DND-41 (cell line): ENCODE measurements around the gene PKD2.

Experiments
- ATAC-seq: fragments of 200-7000 bp; cut with Tn5 transposase; 3 replicates; pipeline ENCODE4 v1.9.1; 2021; ENCODE audit warnings: low read depth; ENCODE audit not compliant: insufficient read depth
- DNase-seq: peaks from one replicate; pipeline ENCODE4 v3.0.0-alpha.2; 2020
- H2AFZ ChIP-seq: 2 replicates; pipeline ENCODE4 v1.6.0; 2012; ENCODE audit warnings: low read depth, low read length
- H3K27ac ChIP-seq: 2 replicates; pipeline ENCODE4 v1.5.1; 2012; ENCODE audit warnings: low read length, inconsistent platforms
- H3K27me3 ChIP-seq: fragments of 200-600 bp; sonication (generic); 2 replicates; pipeline ENCODE4 v1.6.0; 2012; ENCODE audit warnings: low read length, mild to moderate bottlenecking, inconsistent platforms; ENCODE audit not compliant: insufficient read depth, poor library complexity
- H3K36me3 ChIP-seq: 2 replicates; pipeline ENCODE4 v1.5.1; 2012; ENCODE audit warnings: low read length, inconsistent platforms; ENCODE audit not compliant: insufficient read depth
- H3K4me1 ChIP-seq: 2 replicates; pipeline ENCODE4 v1.5.1; 2012; ENCODE audit warnings: mild to moderate bottlenecking, low read length; ENCODE audit not compliant: insufficient read depth
- H3K4me2 ChIP-seq: 2 replicates; pipeline ENCODE4 v1.6.0; 2012; ENCODE audit warnings: mild to moderate bottlenecking, moderate library complexity, low read length, inconsistent platforms; ENCODE audit not compliant: insufficient read depth
- H3K4me3 ChIP-seq, 2 experiments: fragments of 200-600 bp in 1 of 2; shearing (Covaris generic) in 1 of 2; 2 replicates each; pipeline ENCODE4 v1.5.1; 2012 to 2016; ENCODE audit warnings: inconsistent platforms in 2 of 2, low read length in 2 of 2, mild to moderate bottlenecking in 2 of 2, low read depth in 1 of 2, moderate library complexity in 1 of 2
- H3K79me2 ChIP-seq: 2 replicates; pipeline ENCODE4 v1.6.0; 2012; ENCODE audit warnings: low read length, inconsistent platforms; ENCODE audit not compliant: insufficient read depth
- H3K9ac ChIP-seq: 2 replicates; pipeline ENCODE4 v1.6.0; 2012; ENCODE audit warnings: low read depth, mild to moderate bottlenecking, inconsistent platforms, low read length, moderate library complexity
- H3K9me3 ChIP-seq: 2 replicates; pipeline ENCODE4 v1.5.1; 2012; ENCODE audit warnings: low read length, moderate library complexity, mild to moderate bottlenecking, inconsistent platforms; ENCODE audit not compliant: insufficient read depth, severe bottlenecking
- H4K20me1 ChIP-seq: 2 replicates; pipeline ENCODE4 v1.6.0; 2012; ENCODE audit warnings: low read length; ENCODE audit not compliant: insufficient read depth
- EZH2 ChIP-seq: IDR thresholded peaks from 3 replicates; pipeline ENCODE4 v1.6.1; 2012; ENCODE audit warnings: borderline replicate concordance, low read depth, mild to moderate bottlenecking, moderate library complexity, low read length, inconsistent platforms; ENCODE audit not compliant: severe bottlenecking
- TF ChIP-seq, protein P1 (sequence below): IDR thresholded peaks from 2 replicates; pipeline ENCODE4 v1.5.1; 2012; ENCODE audit warnings: borderline replicate concordance, low read length, moderate library complexity, mild to moderate bottlenecking; ENCODE audit not compliant: poor library complexity, severe bottlenecking; ENCODE audit errors: extremely low read depth

PKD2 gene

DNA sequence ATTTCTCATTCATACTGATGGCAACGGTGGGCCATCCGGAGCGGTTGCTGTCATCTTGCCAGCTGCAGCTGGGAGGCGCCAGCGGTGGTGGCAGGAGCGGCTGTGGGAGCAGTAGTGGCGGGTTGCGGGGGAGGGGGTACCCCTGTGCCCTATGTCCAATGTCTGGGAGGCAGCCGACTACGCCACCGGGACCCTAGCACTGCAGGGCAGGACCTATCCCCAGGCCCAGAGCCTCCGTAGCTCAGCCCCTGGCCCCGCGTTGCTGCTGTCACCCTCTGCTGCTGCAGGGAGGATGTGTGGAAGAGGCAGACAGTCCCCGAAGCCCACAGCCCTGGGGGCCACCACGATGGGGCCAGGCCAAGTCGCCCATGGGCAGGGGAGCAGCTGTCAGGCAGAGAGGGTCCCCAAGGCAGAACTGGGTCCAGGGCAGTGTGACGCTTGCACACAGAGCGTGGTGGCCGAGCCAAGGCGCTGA, 41.9 kb upstream of the PKD2 start:
- no peak overlapping the region for H3K9ac ChIP-seq
- no peaks in the 10 kb centered on the region for H3K9me3 ChIP-seq
- DNase-seq: no peak
- H3K27me3 ChIP-seq: peaks cover 13% of the 10 kb centered on the region
- no peaks in the 10 kb centered on the region for H3K36me3 ChIP-seq
- H4K20me1 ChIP-seq: no peaks in the 10 kb centered on the region
- H3K4me2 ChIP-seq: no peak overlapping the region
- H3K4me3 ChIP-seq: no peak overlapping the region
- H3K27ac ChIP-seq: no peak overlapping the region
- no peaks in the 10 kb centered on the region for H3K79me2 ChIP-seq
- 0 out of 2 replicates have a peak, but pooled peaks cover 3% of the 10 kb centered on the region for H3K4me1 ChIP-seq
- no peak for TF ChIP-seq EZH2
- TF ChIP-seq, protein P1, sequence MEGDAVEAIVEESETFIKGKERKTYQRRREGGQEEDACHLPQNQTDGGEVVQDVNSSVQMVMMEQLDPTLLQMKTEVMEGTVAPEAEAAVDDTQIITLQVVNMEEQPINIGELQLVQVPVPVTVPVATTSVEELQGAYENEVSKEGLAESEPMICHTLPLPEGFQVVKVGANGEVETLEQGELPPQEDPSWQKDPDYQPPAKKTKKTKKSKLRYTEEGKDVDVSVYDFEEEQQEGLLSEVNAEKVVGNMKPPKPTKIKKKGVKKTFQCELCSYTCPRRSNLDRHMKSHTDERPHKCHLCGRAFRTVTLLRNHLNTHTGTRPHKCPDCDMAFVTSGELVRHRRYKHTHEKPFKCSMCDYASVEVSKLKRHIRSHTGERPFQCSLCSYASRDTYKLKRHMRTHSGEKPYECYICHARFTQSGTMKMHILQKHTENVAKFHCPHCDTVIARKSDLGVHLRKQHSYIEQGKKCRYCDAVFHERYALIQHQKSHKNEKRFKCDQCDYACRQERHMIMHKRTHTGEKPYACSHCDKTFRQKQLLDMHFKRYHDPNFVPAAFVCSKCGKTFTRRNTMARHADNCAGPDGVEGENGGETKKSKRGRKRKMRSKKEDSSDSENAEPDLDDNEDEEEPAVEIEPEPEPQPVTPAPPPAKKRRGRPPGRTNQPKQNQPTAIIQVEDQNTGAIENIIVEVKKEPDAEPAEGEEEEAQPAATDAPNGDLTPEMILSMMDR: no peak
- ATAC-seq: no peak
- H2AFZ ChIP-seq: no peak overlapping the region

DNA sequence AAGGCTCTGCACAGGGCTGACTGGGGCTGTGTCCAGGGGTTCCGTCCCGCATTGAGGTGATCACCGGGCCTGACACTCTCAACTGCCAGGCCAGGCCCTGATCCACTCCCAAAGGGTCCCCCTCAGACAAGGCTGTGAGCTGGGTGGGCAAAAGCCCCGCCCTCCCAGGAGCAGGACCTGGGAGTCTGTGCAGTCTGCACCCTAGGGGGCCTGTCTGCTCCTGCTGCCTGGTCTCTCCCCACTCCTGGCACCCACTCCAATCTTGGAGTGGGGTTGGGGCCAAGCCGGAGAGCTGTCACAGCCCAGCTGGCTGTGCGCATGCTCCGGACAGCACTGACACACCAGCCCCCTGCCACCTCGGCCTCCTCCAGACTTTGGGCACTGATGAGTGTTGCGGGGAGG, 41.3 kb upstream of the PKD2 start:
- Histone ChIP-seq H3K4me2 (no peak overlapping the region), H3K4me1 (0 out of 2 replicates have a peak, but pooled peaks cover 3% of the 10 kb centered on the region), H3K4me3 (no peak overlapping the region), H3K79me2 (no peaks in the 10 kb centered on the region), H3K36me3 (no peaks in the 10 kb centered on the region), H3K27ac (no peak overlapping the region), H3K27me3 (peaks cover 13% of the 10 kb centered on the region), H3K9ac (no peak overlapping the region), H2AFZ (no peak overlapping the region), H3K9me3 (no peaks in the 10 kb centered on the region), H4K20me1 (no peaks in the 10 kb centered on the region)
- ATAC-seq: no peak
- no peak for DNase-seq
- TF ChIP-seq EZH2: no peak
- TF ChIP-seq, protein P1: no peak

DNA sequence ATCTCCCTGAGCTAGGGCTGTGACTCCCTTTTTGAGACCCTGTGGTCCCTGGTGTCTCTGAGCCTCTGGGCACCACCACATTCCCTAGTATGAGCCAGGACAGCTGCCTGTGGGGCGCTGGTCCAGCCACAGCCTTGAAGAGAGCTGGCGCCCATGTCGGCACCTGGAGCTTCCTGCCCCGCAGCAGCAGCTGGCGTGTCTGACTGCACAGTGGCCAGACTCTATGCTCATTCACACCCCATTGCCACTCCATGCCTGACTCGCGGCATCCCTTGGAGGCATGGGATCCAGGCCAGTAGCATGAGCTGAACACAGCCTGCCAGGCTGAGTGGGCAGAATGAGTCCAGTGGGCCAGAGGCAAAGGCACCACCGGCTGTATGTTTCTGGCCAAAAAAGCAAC, 40.2 kb upstream of the PKD2 start:
- H3K9me3 ChIP-seq: no peaks in the 10 kb centered on the region
- H3K9ac ChIP-seq: no peak overlapping the region
- no peak overlapping the region for H3K4me3 ChIP-seq
- H3K27me3 ChIP-seq: peaks cover 19% of the 10 kb centered on the region
- TF ChIP-seq, protein P1: no peak
- no peak for TF ChIP-seq EZH2
- no peak overlapping the region for H2AFZ ChIP-seq
- no peak overlapping the region for H3K27ac ChIP-seq
- H3K36me3 ChIP-seq: no peaks in the 10 kb centered on the region
- H3K4me2 ChIP-seq: no peak overlapping the region
- DNase-seq: no peak
- no peaks in the 10 kb centered on the region for H3K79me2 ChIP-seq
- H3K4me1 ChIP-seq: 0 out of 2 replicates have a peak, but pooled peaks cover 3% of the 10 kb centered on the region
- H4K20me1 ChIP-seq: no peaks in the 10 kb centered on the region
- ATAC-seq: no peak

DNA sequence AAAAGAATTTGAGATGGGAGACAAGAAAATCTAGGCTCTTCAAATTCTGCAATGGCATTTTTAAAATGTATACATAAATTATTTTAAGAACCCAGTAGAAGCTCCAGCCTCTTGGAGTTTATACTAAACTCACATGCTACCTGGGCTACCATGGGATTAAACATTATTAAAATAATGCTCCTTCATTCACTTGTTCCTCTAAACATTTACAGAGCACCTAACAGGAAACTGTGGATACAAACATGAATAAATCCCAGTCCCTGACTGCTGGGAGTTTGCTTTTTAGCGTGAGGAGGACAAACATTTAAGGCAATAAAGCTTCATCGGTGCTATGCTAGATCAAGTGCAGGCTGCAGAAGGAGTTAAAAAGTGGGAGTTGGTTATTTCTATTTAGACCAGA, 37.3 kb upstream of the PKD2 start:
- Histone ChIP-seq H3K36me3 (no peaks in the 10 kb centered on the region), H3K9me3 (no peaks in the 10 kb centered on the region), H2AFZ (no peak overlapping the region), H3K79me2 (no peaks in the 10 kb centered on the region), H3K4me1 (peaks cover 7% of the 10 kb centered on the region; the same call in 1 of the 2 replicates), H3K27ac (no peak overlapping the region), H3K27me3 (peaks cover 24% of the 10 kb centered on the region), H3K4me2 (no peak overlapping the region), H3K9ac (no peak overlapping the region), H3K4me3 (no peak overlapping the region), H4K20me1 (no peaks in the 10 kb centered on the region)
- TF ChIP-seq, protein P1: no peak
- no peak for TF ChIP-seq EZH2
- ATAC-seq (no peak), DNase-seq (no peak)
